A673 (cell line): ENCODE results near the gene GRIK4.

Experiments
- CTCF ChIP-seq: fragments of 300-800, 200-600 bp; sonication (generic); conservative IDR thresholded peaks from 2 replicates; pipeline ENCODE4 v1.5.1; 2017; ENCODE audit warnings: low read depth, mild to moderate bottlenecking, antibody characterized with exemption, low read length, moderate library complexity, mixed read lengths
- EZH2 ChIP-seq: fragments of 200-600 bp; sonication (generic); IDR thresholded peaks from 2 replicates; pipeline ENCODE4 v1.6.1; 2017; ENCODE audit warnings: borderline replicate concordance, low read depth, mild to moderate bottlenecking, mixed read lengths, antibody characterized with exemption, low read length; ENCODE audit not compliant: poor library complexity, severe bottlenecking

- TF ChIP-seq CTCF: no peak
- TF ChIP-seq EZH2: no peak
Observed at GRCh38 chr11:120723751-120724150, 212.2 kb downstream of the GRIK4 start.
